Measurements from ENCODE around the gene HSPA9. TPM values are rescaled to one million over a fixed set of nuclear protein-coding genes. Genes with fewer than 3 reads are reported as not detected.

HSPA9 gene
- total RNA-seq, 1 donor from 2014 or later = 197 TPM

DNA sequence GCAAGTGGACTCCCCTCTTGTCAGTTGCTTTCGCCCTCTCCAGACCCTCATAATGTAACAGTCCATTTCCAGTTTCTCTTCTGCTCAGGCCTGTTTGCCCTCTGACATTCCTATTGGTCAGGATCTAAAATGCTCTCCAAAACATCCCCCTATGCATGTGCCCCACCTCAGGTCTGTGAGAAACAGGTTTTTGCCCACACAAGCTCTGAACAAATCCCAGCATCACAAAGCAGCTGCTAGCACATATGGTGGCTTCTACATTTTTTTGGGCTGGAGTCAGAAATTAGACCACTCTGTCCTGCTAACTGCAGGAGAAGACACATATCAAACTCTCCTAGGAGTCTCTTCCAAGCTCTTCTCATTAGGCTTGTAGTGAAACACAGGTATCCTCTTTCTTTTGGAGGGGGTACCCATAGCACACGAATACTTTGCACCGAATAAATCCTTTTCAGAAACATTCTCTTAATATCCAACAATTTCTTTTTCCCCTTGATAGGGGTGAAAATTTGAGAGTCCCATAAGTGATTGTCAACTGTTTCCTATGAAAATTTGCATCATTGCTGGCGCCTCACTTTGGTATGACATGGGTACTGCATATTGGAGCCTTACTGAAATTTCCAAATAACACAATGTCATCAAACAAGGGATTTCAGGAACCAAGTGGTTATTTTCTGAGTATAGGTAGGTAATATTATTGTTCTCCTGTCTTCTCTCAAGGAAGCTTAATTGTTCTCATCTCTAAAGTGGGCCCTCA, 19.3 kb upstream of the HSPA9 start:
- H3K9me3 Mint-ChIP-seq (ENCODE audit: unreplicated experiment) = no peaks in the 10 kb centered on the region
- H3K4me3 Mint-ChIP-seq (ENCODE audit: unreplicated experiment) = no peak overlapping the region
- H3K4me1 Mint-ChIP-seq (ENCODE audit: unreplicated experiment) = no peaks in the 10 kb centered on the region
- H3K27ac Mint-ChIP-seq (ENCODE audit: unreplicated experiment) = no peak overlapping the region
- TF ChIP-seq, protein P1, sequence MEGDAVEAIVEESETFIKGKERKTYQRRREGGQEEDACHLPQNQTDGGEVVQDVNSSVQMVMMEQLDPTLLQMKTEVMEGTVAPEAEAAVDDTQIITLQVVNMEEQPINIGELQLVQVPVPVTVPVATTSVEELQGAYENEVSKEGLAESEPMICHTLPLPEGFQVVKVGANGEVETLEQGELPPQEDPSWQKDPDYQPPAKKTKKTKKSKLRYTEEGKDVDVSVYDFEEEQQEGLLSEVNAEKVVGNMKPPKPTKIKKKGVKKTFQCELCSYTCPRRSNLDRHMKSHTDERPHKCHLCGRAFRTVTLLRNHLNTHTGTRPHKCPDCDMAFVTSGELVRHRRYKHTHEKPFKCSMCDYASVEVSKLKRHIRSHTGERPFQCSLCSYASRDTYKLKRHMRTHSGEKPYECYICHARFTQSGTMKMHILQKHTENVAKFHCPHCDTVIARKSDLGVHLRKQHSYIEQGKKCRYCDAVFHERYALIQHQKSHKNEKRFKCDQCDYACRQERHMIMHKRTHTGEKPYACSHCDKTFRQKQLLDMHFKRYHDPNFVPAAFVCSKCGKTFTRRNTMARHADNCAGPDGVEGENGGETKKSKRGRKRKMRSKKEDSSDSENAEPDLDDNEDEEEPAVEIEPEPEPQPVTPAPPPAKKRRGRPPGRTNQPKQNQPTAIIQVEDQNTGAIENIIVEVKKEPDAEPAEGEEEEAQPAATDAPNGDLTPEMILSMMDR (IDR thresholded peaks at IDR 0.05) = peak; percentile 36
- peaks cover 6% of the 10 kb centered on the region for H3K27me3 Mint-ChIP-seq (ENCODE audit: unreplicated experiment)
- no peaks in the 10 kb centered on the region for H3K36me3 Mint-ChIP-seq (ENCODE audit: unreplicated experiment)
- DNase-seq (ENCODE audit: extremely low spot score, unreplicated experiment) = no peak

DNA sequence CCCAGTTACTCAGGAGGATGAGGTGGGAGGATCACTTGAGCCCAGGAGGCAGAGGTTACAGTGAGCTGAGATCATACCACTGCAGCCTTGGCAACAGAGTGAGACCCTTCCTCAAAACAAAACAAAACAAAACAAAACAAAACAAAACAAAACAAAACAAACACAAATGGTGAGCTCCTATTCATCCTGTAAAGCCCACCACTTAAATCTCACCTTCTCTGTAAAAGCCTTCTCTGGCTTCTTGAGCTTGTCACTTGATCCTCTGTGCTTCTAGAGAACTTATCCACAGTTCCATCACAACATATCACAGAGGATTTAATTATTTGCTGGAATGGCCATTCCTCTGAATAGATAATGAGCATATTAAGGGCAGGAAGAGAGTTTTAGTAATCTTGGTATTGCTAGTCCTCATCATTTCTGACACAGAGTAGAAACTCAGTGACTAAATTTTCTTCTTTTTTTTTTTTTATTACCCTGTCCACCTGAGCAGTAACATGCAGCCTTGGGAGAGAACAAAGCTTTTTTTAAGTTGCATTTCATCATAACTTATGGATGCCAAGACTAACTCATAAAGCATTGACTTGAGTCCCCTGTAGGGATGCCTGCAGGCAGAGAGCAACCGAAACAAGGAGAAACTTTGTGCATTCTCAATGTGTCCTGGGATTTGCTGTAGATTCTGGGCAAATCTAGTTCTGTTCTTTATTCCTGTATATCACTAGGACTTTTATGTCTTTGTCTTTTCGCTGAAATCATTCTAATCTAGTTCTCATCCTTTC, 13.0 kb upstream of the HSPA9 start:
- TF ChIP-seq, protein P1 (IDR thresholded peaks at IDR 0.05) = no peak
- no peak overlapping the region for H3K4me3 Mint-ChIP-seq (ENCODE audit: unreplicated experiment)
- H3K27me3 Mint-ChIP-seq (ENCODE audit: unreplicated experiment) = peaks cover 12% of the 10 kb centered on the region
- no peaks in the 10 kb centered on the region for H3K36me3 Mint-ChIP-seq (ENCODE audit: unreplicated experiment)
- H3K9me3 Mint-ChIP-seq (ENCODE audit: unreplicated experiment) = no peaks in the 10 kb centered on the region
- H3K27ac Mint-ChIP-seq (ENCODE audit: unreplicated experiment) = no peak overlapping the region
- no peaks in the 10 kb centered on the region for H3K4me1 Mint-ChIP-seq (ENCODE audit: unreplicated experiment)
- no peak for DNase-seq (ENCODE audit: extremely low spot score, unreplicated experiment)

DNA sequence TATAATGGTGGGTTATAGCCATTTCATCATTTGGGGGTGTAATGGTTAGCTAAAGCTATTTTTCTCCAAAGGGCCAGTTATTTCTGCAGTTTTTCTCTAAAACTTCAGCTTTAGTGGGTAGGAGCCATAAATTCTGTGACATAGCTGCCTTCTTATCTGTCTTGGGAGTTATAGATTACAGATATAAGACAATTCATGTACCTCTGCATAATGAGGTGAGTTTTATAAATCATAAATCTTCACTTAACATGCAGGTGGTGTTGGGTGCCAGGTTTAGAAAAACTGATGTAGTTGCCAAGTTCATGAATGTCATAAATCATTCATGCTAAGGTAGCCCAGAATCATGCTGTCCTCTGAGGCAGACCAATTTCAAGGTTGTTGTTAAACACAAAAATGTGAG, 10.0 kb upstream of the HSPA9 start:
- Mint-ChIP-seq H3K27me3 (ENCODE audit: unreplicated experiment) (peaks cover 12% of the 10 kb centered on the region), H3K4me1 (ENCODE audit: unreplicated experiment) (no peaks in the 10 kb centered on the region), H3K9me3 (ENCODE audit: unreplicated experiment) (no peaks in the 10 kb centered on the region), H3K36me3 (ENCODE audit: unreplicated experiment) (no peaks in the 10 kb centered on the region), H3K27ac (ENCODE audit: unreplicated experiment) (no peak overlapping the region), H3K4me3 (ENCODE audit: unreplicated experiment) (no peak overlapping the region)
- DNase-seq (ENCODE audit: extremely low spot score, unreplicated experiment) = no peak
- TF ChIP-seq, protein P1 (IDR thresholded peaks at IDR 0.05) = no peak

DNA sequence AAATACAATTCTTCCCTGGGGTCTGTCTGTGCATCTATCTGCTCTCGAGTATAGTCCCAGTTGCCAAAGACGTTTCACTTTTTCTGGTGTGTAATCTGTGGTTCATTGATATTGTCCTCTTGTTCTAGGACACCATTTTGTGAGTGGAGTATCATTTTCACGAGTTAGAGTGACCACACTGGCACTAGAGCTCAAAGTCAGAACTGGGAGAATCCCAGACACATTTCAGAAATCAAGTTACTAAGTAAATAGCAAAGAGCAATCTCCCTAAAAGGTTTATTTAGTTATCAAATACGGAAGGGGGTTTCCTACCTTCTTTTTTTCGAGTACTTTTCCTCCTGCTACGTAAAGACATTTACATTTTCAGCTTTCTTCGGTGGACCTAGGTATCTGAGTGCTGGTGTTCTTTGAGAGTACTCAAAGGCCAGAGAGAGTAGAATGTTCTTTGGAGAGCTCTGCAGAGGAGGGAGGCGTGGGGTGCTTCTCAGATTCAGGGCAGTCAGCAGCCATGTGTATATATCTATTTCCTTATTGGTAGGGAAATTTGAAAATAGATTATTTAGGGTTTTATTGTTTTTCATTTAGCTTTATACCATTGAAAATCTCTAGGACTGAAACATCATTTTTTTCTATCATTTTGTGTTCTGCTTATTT, 8.9 kb upstream of the HSPA9 start:
- no peak overlapping the region for H3K4me3 Mint-ChIP-seq (ENCODE audit: unreplicated experiment)
- DNase-seq (ENCODE audit: extremely low spot score, unreplicated experiment) = no peak
- H3K4me1 Mint-ChIP-seq (ENCODE audit: unreplicated experiment) = no peaks in the 10 kb centered on the region
- no peaks in the 10 kb centered on the region for H3K9me3 Mint-ChIP-seq (ENCODE audit: unreplicated experiment)
- TF ChIP-seq, protein P1 (IDR thresholded peaks at IDR 0.05) = no peak
- H3K36me3 Mint-ChIP-seq (ENCODE audit: unreplicated experiment) = no peaks in the 10 kb centered on the region
- H3K27me3 Mint-ChIP-seq (ENCODE audit: unreplicated experiment) = peaks cover 12% of the 10 kb centered on the region
- no peak overlapping the region for H3K27ac Mint-ChIP-seq (ENCODE audit: unreplicated experiment)

DNA sequence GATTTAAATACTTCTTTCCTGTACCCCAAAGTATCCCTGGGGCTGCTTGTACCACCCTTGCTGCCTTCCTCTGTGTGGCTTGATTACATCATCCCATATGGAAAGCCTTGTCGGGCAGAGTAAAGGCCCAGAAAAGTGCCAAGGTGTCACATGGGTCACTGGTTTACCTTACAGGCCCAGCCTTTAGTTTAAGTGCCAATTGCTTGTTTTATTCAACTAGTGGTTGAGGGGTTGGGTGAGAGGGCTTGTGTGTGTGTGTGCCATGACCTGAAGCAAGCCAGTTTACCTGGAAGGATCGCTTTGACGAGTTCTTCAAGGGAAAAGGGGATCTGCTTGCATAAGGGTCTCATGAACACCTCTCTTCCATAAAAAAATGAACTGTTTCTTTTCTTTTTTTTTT, 7.8 kb upstream of the HSPA9 start:
- TF ChIP-seq, protein P1 (IDR thresholded peaks at IDR 0.05) = no peak
- Mint-ChIP-seq H3K36me3 (ENCODE audit: unreplicated experiment) (no peaks in the 10 kb centered on the region), H3K27me3 (ENCODE audit: unreplicated experiment) (peaks cover 12% of the 10 kb centered on the region), H3K4me3 (ENCODE audit: unreplicated experiment) (no peak overlapping the region), H3K27ac (ENCODE audit: unreplicated experiment) (no peak overlapping the region), H3K4me1 (ENCODE audit: unreplicated experiment) (no peaks in the 10 kb centered on the region), H3K9me3 (ENCODE audit: unreplicated experiment) (no peaks in the 10 kb centered on the region)
- no peak for DNase-seq (ENCODE audit: extremely low spot score, unreplicated experiment)

Data from osteocyte (in vitro differentiated cells).